Nephron (organoid): ENCODE measurements around the gene RAPGEF4.

Experiments
- H3K27ac Mint-ChIP-seq, 3 experiments: 2 replicates each; pipeline ENCODE4 v1.8.0; 2020; ENCODE audit warnings: mixed read lengths in 3 of 3, mild to moderate bottlenecking in 2 of 3, moderate library complexity in 1 of 3
- H3K27me3 Mint-ChIP-seq: 2 replicates; pipeline ENCODE4 v1.8.0; 2021; ENCODE audit warnings: low read depth, mild to moderate bottlenecking, moderate library complexity, mixed read lengths
- H3K36me3 Mint-ChIP-seq: 2 replicates; pipeline ENCODE4 v1.8.0; 2020; ENCODE audit warnings: low read depth, mixed read lengths
- H3K4me1 Mint-ChIP-seq: 2 replicates; pipeline ENCODE4 v1.8.0; 2020; ENCODE audit warnings: mixed read lengths
- H3K4me3 Mint-ChIP-seq, 3 experiments: 2 replicates each; pipeline ENCODE4 v1.8.0; 2020; ENCODE audit warnings: mild to moderate bottlenecking in 3 of 3, mixed read lengths in 3 of 3, moderate library complexity in 2 of 3
- H3K9me3 Mint-ChIP-seq: 2 replicates; pipeline ENCODE4 v1.8.0; 2020; ENCODE audit warnings: mixed read lengths
- CTCF ChIP-seq, 3 experiments: fragments of 200-600 bp; sonication (generic); IDR thresholded peaks; one replicate each; pipeline ENCODE4 v1.5.0; 2021; ENCODE audit warnings: antibody characterized with exemption in 3 of 3; ENCODE audit not compliant: unreplicated experiment in 3 of 3

Gene RAPGEF4

GRCh38 chr2:172759441-172759840 is 23.8 kb downstream of the RAPGEF4 start:
- H3K4me3 Mint-ChIP-seq, result no peak overlapping the region

GRCh38 chr2:172761306-172761705 is 25.7 kb downstream of the RAPGEF4 start:
- no peaks in the 10 kb centered on the region for H3K27me3 Mint-ChIP-seq
- H3K36me3 Mint-ChIP-seq, result peaks cover 17% of the 10 kb centered on the region
- no peak overlapping the region for H3K4me3 Mint-ChIP-seq
- TF ChIP-seq CTCF (IDR thresholded peaks at IDR 0.05; ENCODE audit: unreplicated experiment in 3 of 3), result no peak
- H3K9me3 Mint-ChIP-seq, result peaks cover 26% of the 10 kb centered on the region
- no peaks in the 10 kb centered on the region for H3K4me1 Mint-ChIP-seq
- no peak overlapping the region for H3K27ac Mint-ChIP-seq

More at GRCh38 chr2:172759441-172759840, 23.8 kb downstream of the RAPGEF4 start:
- Mint-ChIP-seq H3K36me3 (peaks cover 17% of the 10 kb centered on the region), H3K27ac (no peak overlapping the region), H3K27me3 (no peaks in the 10 kb centered on the region), H3K4me1 (no peaks in the 10 kb centered on the region), H3K9me3 (peaks cover 26% of the 10 kb centered on the region)
- no peak for TF ChIP-seq CTCF (IDR thresholded peaks at IDR 0.05; ENCODE audit: unreplicated experiment in 3 of 3)

GRCh38 chr2:172762574-172762973 is 26.9 kb downstream of the RAPGEF4 start:
- no peak overlapping the region for H3K27ac Mint-ChIP-seq
- no peak for TF ChIP-seq CTCF (IDR thresholded peaks at IDR 0.05; ENCODE audit: unreplicated experiment in 3 of 3)
- H3K4me3 Mint-ChIP-seq, result no peak overlapping the region
- peaks cover 26% of the 10 kb centered on the region for H3K9me3 Mint-ChIP-seq
- H3K4me1 Mint-ChIP-seq, result no peaks in the 10 kb centered on the region
- H3K27me3 Mint-ChIP-seq, result no peaks in the 10 kb centered on the region
- H3K36me3 Mint-ChIP-seq, result peaks cover 17% of the 10 kb centered on the region

GRCh38 chr2:172763079-172763478 is 27.4 kb downstream of the RAPGEF4 start:
- TF ChIP-seq CTCF (IDR thresholded peaks at IDR 0.05; ENCODE audit: unreplicated experiment in 3 of 3), result no peak
- H3K27ac Mint-ChIP-seq, result no peak overlapping the region

GRCh38 chr2:172765662-172766061 is 30.0 kb downstream of the RAPGEF4 start:
- Mint-ChIP-seq H3K36me3 (peaks cover 8% of the 10 kb centered on the region), H3K9me3 (peaks cover 17% of the 10 kb centered on the region), H3K27ac (no peak overlapping the region)

More at GRCh38 chr2:172763079-172763478, 27.4 kb downstream of the RAPGEF4 start:
- H3K27me3 Mint-ChIP-seq, result no peaks in the 10 kb centered on the region
- peaks cover 17% of the 10 kb centered on the region for H3K36me3 Mint-ChIP-seq
- no peak overlapping the region for H3K4me3 Mint-ChIP-seq
- H3K4me1 Mint-ChIP-seq, result no peaks in the 10 kb centered on the region
- H3K9me3 Mint-ChIP-seq, result peaks cover 26% of the 10 kb centered on the region

More at GRCh38 chr2:172765662-172766061, 30.0 kb downstream of the RAPGEF4 start:
- H3K4me1 Mint-ChIP-seq, result no peaks in the 10 kb centered on the region
- H3K27me3 Mint-ChIP-seq, result no peaks in the 10 kb centered on the region
- TF ChIP-seq CTCF (IDR thresholded peaks at IDR 0.05; ENCODE audit: unreplicated experiment in 3 of 3), result no peak
- no peak overlapping the region for H3K4me3 Mint-ChIP-seq
